Panc1 (cell line): ENCODE results near the gene IL22RA1.

Source experiments
- CTCF ChIP-seq: fragments of 450-650 bp; IDR thresholded peaks from 2 replicates; pipeline ENCODE4 v1.5.1; 2017; ENCODE audit warnings: mild to moderate bottlenecking
- POLR2AphosphoS5 ChIP-seq: IDR thresholded peaks from 2 replicates; pipeline ENCODE4 v1.6.1; 2012; ENCODE audit warnings: mild to moderate bottlenecking, low read depth, low read length, moderate library complexity
- SIN3A ChIP-seq: IDR thresholded peaks from 2 replicates; pipeline ENCODE4 v1.6.1; 2012; ENCODE audit warnings: low read depth, mild to moderate bottlenecking, low read length, moderate library complexity, borderline replicate concordance; ENCODE audit not compliant: insufficient read depth
- TF ChIP-seq, protein P1 (sequence below), 2 experiments: IDR thresholded peaks; 2 replicates each; pipeline ENCODE4 v1.6.1; 2011 to 2012; ENCODE audit warnings: low read depth in 2 of 2, control low read depth in 1 of 2, low read length in 1 of 2, mild to moderate bottlenecking in 1 of 2, moderate library complexity in 1 of 2; ENCODE audit not compliant: insufficient read depth in 1 of 2

DNA sequence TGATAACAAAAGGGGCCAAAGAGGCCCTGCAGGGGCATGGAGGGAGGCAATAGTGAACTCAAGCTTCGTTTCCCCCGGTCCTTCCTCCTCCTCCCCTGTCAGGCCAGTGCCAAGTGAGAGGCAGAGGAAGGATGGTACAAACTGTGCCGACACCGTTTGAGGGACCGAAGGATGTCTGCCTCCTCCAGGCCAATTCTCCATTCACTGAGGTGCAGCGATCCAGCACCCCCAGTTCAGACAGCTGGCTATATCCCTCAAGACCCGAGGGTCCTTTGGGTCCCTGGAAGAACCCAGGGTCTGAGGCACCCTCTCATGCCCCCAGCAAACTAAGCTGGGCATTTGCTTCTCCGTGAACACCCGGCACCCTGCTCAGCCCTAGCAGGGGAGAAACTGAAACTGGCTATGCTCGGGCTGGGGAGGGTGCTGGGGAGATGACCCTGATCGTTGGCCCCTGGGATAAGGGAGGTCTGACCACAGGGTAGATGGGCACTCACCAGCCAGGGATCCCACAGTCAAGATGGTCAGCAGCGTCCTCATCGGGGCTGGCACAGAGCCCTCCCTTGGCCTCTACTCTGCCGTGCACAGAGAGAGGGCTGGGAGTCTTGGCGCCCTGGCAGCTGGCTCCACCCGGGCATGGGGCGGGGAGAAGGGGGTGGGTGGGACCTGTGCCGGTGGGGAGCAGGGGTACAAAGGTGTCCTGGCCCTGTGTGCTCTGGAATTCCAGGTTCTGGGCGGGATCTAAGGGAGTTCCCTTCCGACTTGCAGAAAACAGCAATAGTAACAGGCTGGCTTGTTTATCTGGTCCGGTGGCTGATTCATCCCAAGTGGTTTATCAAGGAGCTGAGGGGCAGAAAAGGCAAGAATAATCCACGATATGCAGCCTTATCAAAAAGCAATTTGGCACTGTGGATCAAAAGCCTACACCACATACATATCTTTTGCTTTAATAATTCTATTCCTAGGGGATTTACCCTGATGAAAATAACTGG is at the start of gene IL22RA1:
- TF ChIP-seq CTCF (no peak), POLR2AphosphoS5 (no peak), SIN3A (no peak)
- TF ChIP-seq, protein P1, sequence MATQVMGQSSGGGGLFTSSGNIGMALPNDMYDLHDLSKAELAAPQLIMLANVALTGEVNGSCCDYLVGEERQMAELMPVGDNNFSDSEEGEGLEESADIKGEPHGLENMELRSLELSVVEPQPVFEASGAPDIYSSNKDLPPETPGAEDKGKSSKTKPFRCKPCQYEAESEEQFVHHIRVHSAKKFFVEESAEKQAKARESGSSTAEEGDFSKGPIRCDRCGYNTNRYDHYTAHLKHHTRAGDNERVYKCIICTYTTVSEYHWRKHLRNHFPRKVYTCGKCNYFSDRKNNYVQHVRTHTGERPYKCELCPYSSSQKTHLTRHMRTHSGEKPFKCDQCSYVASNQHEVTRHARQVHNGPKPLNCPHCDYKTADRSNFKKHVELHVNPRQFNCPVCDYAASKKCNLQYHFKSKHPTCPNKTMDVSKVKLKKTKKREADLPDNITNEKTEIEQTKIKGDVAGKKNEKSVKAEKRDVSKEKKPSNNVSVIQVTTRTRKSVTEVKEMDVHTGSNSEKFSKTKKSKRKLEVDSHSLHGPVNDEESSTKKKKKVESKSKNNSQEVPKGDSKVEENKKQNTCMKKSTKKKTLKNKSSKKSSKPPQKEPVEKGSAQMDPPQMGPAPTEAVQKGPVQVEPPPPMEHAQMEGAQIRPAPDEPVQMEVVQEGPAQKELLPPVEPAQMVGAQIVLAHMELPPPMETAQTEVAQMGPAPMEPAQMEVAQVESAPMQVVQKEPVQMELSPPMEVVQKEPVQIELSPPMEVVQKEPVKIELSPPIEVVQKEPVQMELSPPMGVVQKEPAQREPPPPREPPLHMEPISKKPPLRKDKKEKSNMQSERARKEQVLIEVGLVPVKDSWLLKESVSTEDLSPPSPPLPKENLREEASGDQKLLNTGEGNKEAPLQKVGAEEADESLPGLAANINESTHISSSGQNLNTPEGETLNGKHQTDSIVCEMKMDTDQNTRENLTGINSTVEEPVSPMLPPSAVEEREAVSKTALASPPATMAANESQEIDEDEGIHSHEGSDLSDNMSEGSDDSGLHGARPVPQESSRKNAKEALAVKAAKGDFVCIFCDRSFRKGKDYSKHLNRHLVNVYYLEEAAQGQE (IDR thresholded peaks at IDR 0.05; ENCODE audit: insufficient read depth in 1 of 2, low read depth in 2 of 2, low read length in 1 of 2), result no peak
